OCI-LY7 (cell line): ENCODE results near the gene PNMA8C. TPM values are rescaled to one million over a fixed set of nuclear protein-coding genes. Genes with fewer than 3 reads are reported as not detected.

Experiments
- BruUV-seq: library from RNA; stranded (reverse); fragments of 400-500 nt; replicated peaks from 2 replicates; lab custom pipeline; 2021; lab: Mats Ljungman, UMichigan
- CTCF ChIA-PET: fragments of 300-600 bp; sonication (Branson Sonifier 250); formaldehyde crosslinking; loops from one replicate; lab custom pipeline; 2022; ENCODE audit warnings: antibody characterized with exemption; ENCODE audit not compliant: unreplicated experiment; lab: Charles Lee
- POLR2A ChIA-PET: fragments of 300-600 bp; sonication (Branson Sonifier 250); formaldehyde crosslinking; loops from one replicate; lab custom pipeline; 2022; ENCODE audit warnings: antibody characterized with exemption; lab: Charles Lee
- DNase-seq: peaks from one replicate; pipeline ENCODE4 v3.0.0-alpha.2; 2015; ENCODE audit warnings: low spot score
- H2AFZ ChIP-seq: fragments of 200-600 bp; sonication (generic), shearing (Covaris generic); 2 replicates; pipeline ENCODE4 v1.6.1; 2014; ENCODE audit warnings: mild to moderate bottlenecking, antibody characterized with exemption, low read length, moderate library complexity
- H3K27ac ChIP-seq: fragments of 200-600 bp; sonication (generic); 2 replicates; pipeline ENCODE4 v1.5.1; 2014; ENCODE audit warnings: mixed run types, low read depth, mild to moderate bottlenecking, moderate library complexity, low read length, inconsistent platforms; ENCODE audit not compliant: poor library complexity, severe bottlenecking
- H3K36me3 ChIP-seq: fragments of 200-600 bp; sonication (generic); 2 replicates; pipeline ENCODE4 v1.6.1; 2014; ENCODE audit warnings: mild to moderate bottlenecking, antibody characterized with exemption, low read length, moderate library complexity, mixed read lengths; ENCODE audit not compliant: insufficient read depth
- H3K4me1 ChIP-seq: fragments of 200-600 bp; sonication (generic); 2 replicates; pipeline ENCODE4 v1.5.1; 2014; ENCODE audit warnings: mild to moderate bottlenecking, low read length; ENCODE audit not compliant: insufficient read depth, poor library complexity, severe bottlenecking
- H3K4me2 ChIP-seq: fragments of 200-600 bp; sonication (generic); 2 replicates; pipeline ENCODE4 v1.6.1; 2014; ENCODE audit warnings: mild to moderate bottlenecking, low read length
- H3K4me3 ChIP-seq: fragments of 200-600 bp; sonication (generic); 2 replicates; pipeline ENCODE4 v1.5.1; 2014; ENCODE audit warnings: mild to moderate bottlenecking, low read depth, low read length; ENCODE audit not compliant: poor library complexity, severe bottlenecking
- H3K79me2 ChIP-seq: fragments of 200-600 bp; sonication (generic); 2 replicates; pipeline ENCODE4 v1.6.1; 2016; ENCODE audit warnings: low read depth, mild to moderate bottlenecking, low read length, moderate library complexity, mixed read lengths; ENCODE audit not compliant: insufficient read depth
- H3K9me2 ChIP-seq: fragments of 200-600 bp; sonication (generic); 2 replicates; pipeline ENCODE4 v1.6.1; 2016; ENCODE audit warnings: mild to moderate bottlenecking, low read length, mixed read lengths; ENCODE audit not compliant: insufficient read depth
- H3K9me3 ChIP-seq: fragments of 200-600 bp; sonication (generic); 2 replicates; pipeline ENCODE4 v1.6.1; 2014; ENCODE audit warnings: mild to moderate bottlenecking, mixed run types, low read length, mixed read lengths
- H4K20me1 ChIP-seq: fragments of 200-600 bp; sonication (generic); 2 replicates; pipeline ENCODE4 v1.6.1; 2014; ENCODE audit warnings: mild to moderate bottlenecking, antibody characterized with exemption, low read length, moderate library complexity, mixed read lengths; ENCODE audit not compliant: insufficient read depth
- CTCF ChIP-seq: fragments of 200-600 bp; sonication (generic); conservative IDR thresholded peaks from 2 replicates; pipeline ENCODE4 v1.5.1; 2014; ENCODE audit warnings: mild to moderate bottlenecking, antibody characterized with exemption, low read length, moderate library complexity, mixed read lengths
- EZH2phosphoT487 ChIP-seq: fragments of 200-600 bp; sonication (generic); IDR thresholded peaks from 2 replicates; pipeline ENCODE4 v1.6.1; 2018; ENCODE audit warnings: low read depth, borderline replicate concordance, mild to moderate bottlenecking, mixed run types, antibody characterized with exemption, low read length, moderate library complexity, mixed read lengths
- intact Hi-C: fragments of 100-400 bp; cut with micrococcal nuclease; formaldehyde crosslinking; loops from one replicate; pipeline ENCODE4 v1.10.0; 2022; ENCODE audit not compliant: unreplicated experiment
- total RNA-seq, 2 experiments: library from RNA; depleted of rRNA in 1 of 2; stranded (reverse); fragments of >200 nt in 1 of 2; shearing (Covaris generic) in 1 of 2; gene quantifications; 2 replicates each; pipeline ENCODE4 v1.2.3, GENCODE V29; 2014 to 2022

The PNMA8C gene
- total RNA-seq, 2 experiments from 2014 or later: 1.0 to 4.9 TPM

GRCh38 chr19:46384396-46384795 lies 44.3 kb downstream of the PNMA8C start:
- Histone ChIP-seq H3K4me1 (no peaks in the 10 kb centered on the region), H3K36me3 (peaks cover 96% of the 10 kb centered on the region), H3K4me2 (no peak overlapping the region), H3K4me3 (no peak overlapping the region), H3K9me2 (no peaks in the 10 kb centered on the region), H3K27ac (no peak overlapping the region), H4K20me1 (no peaks in the 10 kb centered on the region), H3K9me3 (no peaks in the 10 kb centered on the region), H3K79me2 (peaks cover 12% of the 10 kb centered on the region; the same call in 1 of the 2 replicates), H2AFZ (no peak overlapping the region)
- intact Hi-C loops: no loop called here
- CTCF ChIA-PET: no interaction called here
- no TSS peak for BruUV-seq
- no peak for TF ChIP-seq EZH2phosphoT487
- TF ChIP-seq CTCF: no peak
- POLR2A ChIA-PET: interaction anchor here (0.7 kb wide), 1 partner anchor 26 kb away, joined by 3 read pairs; no protein-coding TSS in a partner anchor
- DNase-seq: no peak

DNA sequence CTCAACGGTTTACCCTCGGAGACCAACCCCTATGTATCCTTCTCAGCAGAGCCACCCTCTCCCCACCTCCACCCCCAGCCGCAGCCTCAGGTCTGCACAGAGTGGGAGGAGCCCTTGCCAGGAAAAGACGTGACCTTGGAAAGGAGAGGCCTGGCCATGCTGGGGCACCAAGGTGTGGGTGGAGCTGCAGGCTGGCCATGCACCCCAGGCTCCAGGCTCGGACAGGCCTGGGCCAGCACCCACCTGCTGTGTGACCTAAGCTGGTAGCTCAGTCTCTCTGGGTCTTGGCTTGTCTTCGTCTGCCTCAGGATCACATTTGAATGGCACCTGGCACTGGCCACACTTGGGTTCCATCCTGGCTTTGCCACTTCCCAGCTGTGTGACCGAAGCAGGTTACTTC lies 44.9 kb downstream of the PNMA8C start:
- BruUV-seq: no TSS peak
- POLR2A ChIA-PET: interaction anchor here (0.6 kb wide), 1 partner anchor 14 kb away, joined by 3 read pairs; no protein-coding TSS in a partner anchor
- Histone ChIP-seq H3K9me2 (no peaks in the 10 kb centered on the region), H2AFZ (no peak overlapping the region), H3K4me3 (no peak overlapping the region), H3K9me3 (no peaks in the 10 kb centered on the region), H3K79me2 (peaks cover 13% of the 10 kb centered on the region; the same call in 1 of the 2 replicates), H3K36me3 (peaks cover 96% of the 10 kb centered on the region), H3K4me1 (no peaks in the 10 kb centered on the region), H3K4me2 (no peak overlapping the region), H4K20me1 (no peaks in the 10 kb centered on the region), H3K27ac (no peak overlapping the region)
- CTCF ChIA-PET: interaction anchor here (0.6 kb wide), 1 partner anchor 195 kb away, joined by 5 read pairs; no protein-coding TSS in a partner anchor
- intact Hi-C loops: no loop called here
- DNase-seq: no peak
- TF ChIP-seq EZH2phosphoT487 (no peak), CTCF (no peak)

- CTCF ChIA-PET: interaction anchor here (0.6 kb wide), 1 partner anchor 195 kb away, joined by 5 read pairs; no protein-coding TSS in a partner anchor
- POLR2A ChIA-PET: interaction anchor here (0.6 kb wide), 1 partner anchor 13 kb away, joined by 3 read pairs; no protein-coding TSS in a partner anchor
- Histone ChIP-seq H4K20me1 (no peaks in the 10 kb centered on the region), H3K27ac (no peak overlapping the region), H2AFZ (no peak overlapping the region), H3K4me2 (no peak overlapping the region), H3K9me3 (no peaks in the 10 kb centered on the region), H3K79me2 (peaks cover 13% of the 10 kb centered on the region; the same call in 1 of the 2 replicates), H3K9me2 (no peaks in the 10 kb centered on the region), H3K4me3 (no peak overlapping the region), H3K4me1 (no peaks in the 10 kb centered on the region), H3K36me3 (peaks cover 96% of the 10 kb centered on the region)
- TF ChIP-seq EZH2phosphoT487: no peak
- no peak for TF ChIP-seq CTCF
- no peak for DNase-seq
- BruUV-seq: no TSS peak
- intact Hi-C loops: no loop called here
Measured at GRCh38 chr19:46383171-46383815, 45.4 kb downstream of the PNMA8C start.
